Progenitor cell of endocrine pancreas (in vitro differentiated cells): ENCODE measurements around the gene SNX32. TPM values are rescaled to one million over a fixed set of nuclear protein-coding genes. Genes with fewer than 3 reads are reported as not detected.

Experiments used
- DNase-seq: peaks from one replicate; pipeline ENCODE4 v3.0.0; 2021; ENCODE audit warnings: low spot score; ENCODE audit not compliant: unreplicated experiment
- H3K27ac Mint-ChIP-seq: 2 replicates; pipeline ENCODE4 v1.8.0; 2021; ENCODE audit warnings: mild to moderate bottlenecking, moderate library complexity, mixed read lengths
- H3K27me3 Mint-ChIP-seq: 2 replicates; pipeline ENCODE4 v1.8.0; 2021; ENCODE audit warnings: mixed read lengths
- H3K36me3 Mint-ChIP-seq: 2 replicates; pipeline ENCODE4 v1.8.0; 2022; ENCODE audit warnings: mixed read lengths; ENCODE audit not compliant: insufficient read depth
- H3K4me1 Mint-ChIP-seq: 2 replicates; pipeline ENCODE4 v1.8.0; 2021; ENCODE audit warnings: low read depth, mixed read lengths
- H3K4me3 Mint-ChIP-seq: 2 replicates; pipeline ENCODE4 v1.8.0; 2021; ENCODE audit warnings: low read depth, mild to moderate bottlenecking, moderate library complexity, mixed read lengths
- H3K9me3 Mint-ChIP-seq: 2 replicates; pipeline ENCODE4 v1.8.0; 2021; ENCODE audit warnings: low read depth, mixed read lengths
- long read RNA-seq: library from polyadenylated mRNA; unstranded; transcript quantifications from one replicate; pipeline ENCODE4 v2.0.0, GENCODE V29; 2020
- total RNA-seq: library from RNA; stranded (reverse); gene quantifications from 2 replicates; pipeline ENCODE4 v1.2.1, GENCODE V29; 2021
- TF ChIP-seq, protein P1 (sequence below): fragments of 200-600 bp; sonication (generic); IDR thresholded peaks from one replicate; pipeline ENCODE4 v1.5.0; 2021; ENCODE audit warnings: antibody characterized with exemption, mild to moderate bottlenecking; ENCODE audit not compliant: unreplicated experiment

Gene SNX32
- 3.6 and 4.6 TPM in 2 replicates for total RNA-seq
- long read RNA-seq, partial matches to known transcripts: 0 of 6 reads
- long read RNA-seq, other reads (novel, unspliced or antisense): 6 of 6 reads

DNA sequence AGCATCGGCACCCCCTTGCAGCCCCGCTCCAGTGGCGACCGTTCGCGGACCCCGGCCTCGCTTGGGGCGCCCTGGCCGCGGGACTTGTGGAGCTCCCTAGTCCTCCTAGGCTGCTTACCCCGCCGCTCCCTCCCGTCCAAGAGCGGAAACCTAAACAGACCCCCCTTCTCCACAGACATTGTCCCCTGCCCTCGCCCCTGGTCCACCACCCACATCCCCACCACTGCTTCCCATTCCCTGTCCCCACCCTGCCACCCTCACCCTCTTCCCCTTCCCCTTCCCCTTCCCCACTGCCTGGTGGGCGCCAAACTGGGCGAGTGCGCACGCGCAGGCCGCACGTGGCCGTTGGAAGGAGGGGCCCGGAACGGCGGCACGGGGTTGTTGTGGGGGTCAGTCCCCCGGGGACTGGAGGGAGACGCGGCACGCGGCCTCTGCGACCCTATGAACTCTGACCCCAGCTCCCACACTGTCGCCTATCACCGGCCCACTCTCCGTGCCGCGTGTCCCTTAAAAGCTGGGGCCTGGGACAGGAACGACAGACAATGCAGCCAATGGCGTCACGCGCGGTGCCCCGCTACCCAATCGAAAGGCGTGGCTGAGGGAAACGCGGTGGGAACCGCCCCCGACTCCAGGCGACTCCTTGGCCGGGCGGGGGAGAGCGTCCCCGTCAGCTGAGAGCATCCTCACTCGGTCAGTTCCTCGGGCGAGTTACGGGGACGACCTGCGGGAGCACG lies at the start of gene SNX32:
Gene SNX32, plus strand, starts transcription at position 667 of the 734 bp plus-strand sequence. CDS start 103 bp downstream, outside the sequence.
- Mint-ChIP-seq H3K9me3 (no peaks in the 10 kb centered on the region), H3K4me1 (peaks cover 5% of the 10 kb centered on the region), H3K4me3 (no peak within 1 kb of the TSS), H3K36me3 (no peaks in the 10 kb centered on the region), H3K27me3 (peaks cover 16% of the 10 kb centered on the region), H3K27ac (no peak within 1 kb of the TSS)
- DNase-seq: peak; percentile 89
- TF ChIP-seq, protein P1, sequence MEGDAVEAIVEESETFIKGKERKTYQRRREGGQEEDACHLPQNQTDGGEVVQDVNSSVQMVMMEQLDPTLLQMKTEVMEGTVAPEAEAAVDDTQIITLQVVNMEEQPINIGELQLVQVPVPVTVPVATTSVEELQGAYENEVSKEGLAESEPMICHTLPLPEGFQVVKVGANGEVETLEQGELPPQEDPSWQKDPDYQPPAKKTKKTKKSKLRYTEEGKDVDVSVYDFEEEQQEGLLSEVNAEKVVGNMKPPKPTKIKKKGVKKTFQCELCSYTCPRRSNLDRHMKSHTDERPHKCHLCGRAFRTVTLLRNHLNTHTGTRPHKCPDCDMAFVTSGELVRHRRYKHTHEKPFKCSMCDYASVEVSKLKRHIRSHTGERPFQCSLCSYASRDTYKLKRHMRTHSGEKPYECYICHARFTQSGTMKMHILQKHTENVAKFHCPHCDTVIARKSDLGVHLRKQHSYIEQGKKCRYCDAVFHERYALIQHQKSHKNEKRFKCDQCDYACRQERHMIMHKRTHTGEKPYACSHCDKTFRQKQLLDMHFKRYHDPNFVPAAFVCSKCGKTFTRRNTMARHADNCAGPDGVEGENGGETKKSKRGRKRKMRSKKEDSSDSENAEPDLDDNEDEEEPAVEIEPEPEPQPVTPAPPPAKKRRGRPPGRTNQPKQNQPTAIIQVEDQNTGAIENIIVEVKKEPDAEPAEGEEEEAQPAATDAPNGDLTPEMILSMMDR: no peak

DNA sequence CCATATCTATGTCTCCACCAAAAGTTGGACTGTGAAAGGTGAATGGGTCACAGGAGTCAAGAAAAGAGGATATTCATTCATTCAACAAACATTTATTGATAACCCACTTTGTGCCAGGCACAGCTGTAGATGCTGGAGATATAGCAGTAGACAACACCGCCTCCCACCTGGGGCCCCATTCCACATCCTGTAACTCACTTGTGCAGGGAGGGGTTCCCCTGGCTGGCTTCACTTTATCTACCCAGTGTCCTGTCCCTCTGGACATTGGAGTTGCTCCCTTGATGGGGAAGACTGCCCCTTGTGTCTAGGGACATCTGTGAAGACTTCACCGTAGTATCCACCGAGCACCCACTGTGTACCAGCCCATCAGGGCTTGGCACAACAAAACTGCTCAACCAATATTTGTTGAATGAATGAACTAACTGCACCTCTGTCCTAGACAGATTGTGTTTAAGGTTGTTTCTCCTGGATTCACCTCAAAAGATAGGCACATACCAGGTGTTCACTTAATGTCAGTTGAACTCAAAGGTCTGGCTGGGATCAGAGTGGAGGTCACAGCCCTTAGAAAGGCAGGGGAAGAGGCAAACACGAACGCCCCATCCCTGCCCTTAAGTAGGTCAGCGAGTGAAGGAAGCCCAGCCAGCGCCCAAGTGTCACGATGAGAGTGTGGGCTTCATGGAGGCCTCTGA lies 48.3 kb upstream of the SNX32 start:
- H3K4me1 Mint-ChIP-seq: peaks cover 22% of the 10 kb centered on the region
- H3K4me3 Mint-ChIP-seq: peak overlapping the region; percentile 66
- peak overlapping the region; percentile 92 for H3K27ac Mint-ChIP-seq
- TF ChIP-seq, protein P1: no peak
- no peaks in the 10 kb centered on the region for H3K9me3 Mint-ChIP-seq
- peaks cover 27% of the 10 kb centered on the region for H3K27me3 Mint-ChIP-seq
- no peak for DNase-seq
- H3K36me3 Mint-ChIP-seq: no peaks in the 10 kb centered on the region

DNA sequence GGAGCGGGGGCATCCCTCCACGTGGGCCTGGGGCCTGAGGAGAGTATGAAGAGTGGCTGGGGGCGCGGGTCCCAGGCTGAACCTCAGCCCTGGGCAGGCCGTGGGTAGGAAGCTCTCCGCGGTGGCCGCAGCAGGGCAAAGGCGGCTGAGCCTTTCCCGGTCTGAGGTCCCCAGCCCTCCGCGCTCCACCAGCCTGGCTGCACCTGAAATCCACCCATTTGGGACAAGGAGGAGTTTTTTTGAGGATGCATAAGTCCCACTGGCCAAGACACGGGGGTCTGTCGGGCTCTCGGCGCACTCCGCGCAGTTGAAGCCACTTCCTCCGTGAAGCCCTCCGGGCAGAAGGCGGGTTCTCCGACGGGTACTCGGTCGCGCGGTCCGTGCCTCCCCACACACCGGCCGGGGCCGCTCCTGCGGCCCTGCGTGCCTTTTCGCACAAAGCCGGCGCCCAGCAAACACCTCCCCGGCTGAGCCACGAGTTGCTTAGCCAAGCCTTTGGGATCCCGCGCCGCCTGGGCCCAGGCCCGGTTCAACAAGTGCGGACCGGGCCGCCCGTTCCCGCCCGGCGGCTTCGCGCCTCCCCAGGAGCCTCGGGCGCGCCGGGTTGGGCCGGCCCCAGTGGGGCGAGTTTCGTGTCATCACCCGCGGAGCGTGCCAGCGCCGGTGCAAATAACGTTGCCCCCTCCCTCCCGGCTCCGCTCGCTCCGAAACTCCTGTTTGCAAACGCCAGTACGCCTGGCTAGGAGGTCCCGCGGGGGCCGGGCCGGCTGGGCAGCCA lies 47.6 kb upstream of the SNX32 start:
- Mint-ChIP-seq H3K36me3 (no peaks in the 10 kb centered on the region), H3K9me3 (no peaks in the 10 kb centered on the region), H3K27me3 (peaks cover 27% of the 10 kb centered on the region), H3K4me1 (peaks cover 25% of the 10 kb centered on the region), H3K4me3 (peak overlapping the region; percentile 82), H3K27ac (peak overlapping the region; percentile 92)
- TF ChIP-seq, protein P1: no peak
- DNase-seq: no peak

DNA sequence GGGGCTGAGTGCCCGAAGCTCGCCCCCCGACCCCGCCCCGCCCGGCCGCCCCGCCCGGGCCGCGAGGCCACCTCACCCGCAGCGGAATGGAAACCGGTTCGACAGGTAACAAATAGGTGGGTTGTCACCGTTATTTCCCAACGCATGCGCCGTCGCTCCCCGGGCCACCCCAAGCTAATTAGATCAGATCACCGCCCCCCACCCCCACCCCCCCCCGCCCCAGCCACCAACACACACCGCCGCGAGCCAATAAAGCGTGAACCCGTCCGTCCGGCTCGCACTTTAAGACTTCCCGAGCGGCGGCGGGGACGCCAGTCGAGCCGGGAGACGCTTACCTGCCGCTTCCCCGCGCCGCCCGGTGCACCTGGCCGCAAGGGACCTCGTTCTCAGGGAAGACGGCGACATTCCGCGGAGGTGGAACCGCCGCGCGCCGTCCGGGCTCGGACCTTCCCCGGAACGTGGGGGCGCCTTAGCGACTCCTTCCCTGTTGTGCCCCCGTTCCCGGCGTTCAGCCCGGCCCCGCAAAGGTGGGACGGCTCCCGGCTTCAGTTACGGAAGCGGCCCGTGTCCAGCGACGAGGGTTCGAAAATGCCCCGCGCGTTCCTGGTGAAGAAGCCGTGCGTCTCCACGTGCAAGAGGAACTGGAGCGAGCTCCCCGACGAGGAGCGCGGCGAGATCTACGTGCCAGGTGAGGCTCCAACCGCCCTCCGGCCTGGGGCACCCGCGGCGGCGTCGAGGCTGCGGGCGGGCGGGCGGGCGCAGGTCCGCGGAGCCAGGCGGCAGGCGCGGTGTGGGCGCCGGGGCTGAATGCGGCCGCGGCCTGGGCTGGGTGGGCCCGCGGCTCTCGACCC lies 46.8 kb upstream of the SNX32 start, which contains the start of gene OVOL1:
Gene OVOL1, plus strand, starts transcription at position 278 of the 851 bp plus-strand sequence. Its CDS starts 311 bp downstream, at position 589.
- Mint-ChIP-seq H3K27me3 (peaks cover 27% of the 10 kb centered on the region), H3K27ac (peak within 1 kb of the TSS; percentile 92), H3K9me3 (no peaks in the 10 kb centered on the region), H3K4me1 (peaks cover 25% of the 10 kb centered on the region), H3K4me3 (peak within 1 kb of the TSS; percentile 82), H3K36me3 (no peaks in the 10 kb centered on the region)
- peak; percentile 81 for DNase-seq
- TF ChIP-seq, protein P1: no peak
